GM18505 (cell line): ENCODE data around the gene DOC2A.
A peak's percentile ranks its signal among the peaks of the same experiment; 100 is the strongest.

Source experiments
- ATAC-seq: cut with Tn5 transposase; IDR thresholded peaks from one replicate; pipeline ENCODE4 v1.9.1; 2021; ENCODE audit not compliant: unreplicated experiment
- POLR2A ChIP-seq: IDR thresholded peaks from 4 replicates; pipeline ENCODE4 v1.6.1; 2011; ENCODE audit warnings: borderline replicate concordance; ENCODE audit not compliant: insufficient read depth, insufficient read length; ENCODE audit errors: extremely low read depth

DOC2A gene

DNA sequence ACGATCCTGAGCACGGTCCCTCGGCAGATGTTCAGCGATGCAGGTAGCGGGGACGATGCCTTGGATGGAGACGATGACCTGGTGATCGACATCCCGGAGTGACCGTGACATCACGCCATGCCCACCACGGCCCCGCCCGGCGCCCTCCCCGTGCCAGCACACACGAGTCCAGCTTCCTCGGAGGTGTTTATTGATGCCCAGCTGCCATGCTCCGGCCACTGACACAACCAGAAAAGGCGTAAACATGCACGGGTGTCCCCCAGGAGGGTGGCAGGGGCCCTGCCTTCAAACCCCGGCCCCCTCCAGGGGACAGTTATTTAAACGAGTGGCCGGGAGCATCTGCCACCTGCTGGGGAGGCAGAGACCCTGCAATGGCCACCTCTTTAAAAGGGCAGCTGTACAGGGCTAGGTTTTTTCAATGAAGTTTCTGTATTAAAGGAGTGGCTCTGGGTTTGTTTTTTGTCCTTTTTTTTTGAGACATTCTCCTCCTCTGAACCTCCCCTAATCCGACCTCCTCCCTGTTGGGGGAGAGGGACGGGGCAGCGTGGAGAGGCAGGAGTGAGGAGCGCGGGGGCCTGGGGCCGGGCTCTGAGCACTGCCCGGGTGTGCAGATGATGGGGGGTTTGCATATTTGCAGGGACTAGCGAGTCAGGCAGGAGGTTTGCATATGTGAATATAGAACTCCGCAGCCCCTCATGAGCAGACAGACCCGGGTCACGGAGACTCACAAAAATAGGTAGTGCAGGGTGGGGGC lies 5.3 kb downstream of the DOC2A start:
- ATAC-seq = no peak
- TF ChIP-seq POLR2A = no peak

DNA sequence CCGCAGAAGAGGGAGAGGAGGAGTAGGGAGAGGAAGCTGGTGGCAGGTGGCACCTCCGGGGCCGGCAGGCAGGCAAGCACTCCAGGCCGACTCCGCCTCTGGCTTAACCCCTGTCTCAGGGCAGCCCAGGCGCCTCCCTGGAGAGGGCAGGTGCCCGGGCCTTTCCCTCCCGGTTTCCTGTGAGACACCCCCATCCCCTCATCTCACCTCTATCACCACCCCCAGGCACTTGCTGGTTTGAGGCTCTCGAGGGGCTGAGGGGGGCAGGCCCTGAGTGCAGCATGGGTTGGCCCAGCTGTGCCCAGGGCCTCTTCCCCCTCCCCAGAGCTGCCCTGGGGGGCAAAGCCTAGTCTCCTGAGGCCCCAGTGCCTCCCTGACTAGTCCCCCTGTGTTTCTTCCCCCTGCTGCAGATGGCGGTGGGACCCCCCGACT lies 6.0 kb downstream of the DOC2A start:
- no peak for ATAC-seq
- TF ChIP-seq POLR2A = no peak

- no peak for ATAC-seq
- TF ChIP-seq POLR2A = no peak
Observed at GRCh38 chr16:30004424-30004776, 6.4 kb downstream of the DOC2A start.

DNA sequence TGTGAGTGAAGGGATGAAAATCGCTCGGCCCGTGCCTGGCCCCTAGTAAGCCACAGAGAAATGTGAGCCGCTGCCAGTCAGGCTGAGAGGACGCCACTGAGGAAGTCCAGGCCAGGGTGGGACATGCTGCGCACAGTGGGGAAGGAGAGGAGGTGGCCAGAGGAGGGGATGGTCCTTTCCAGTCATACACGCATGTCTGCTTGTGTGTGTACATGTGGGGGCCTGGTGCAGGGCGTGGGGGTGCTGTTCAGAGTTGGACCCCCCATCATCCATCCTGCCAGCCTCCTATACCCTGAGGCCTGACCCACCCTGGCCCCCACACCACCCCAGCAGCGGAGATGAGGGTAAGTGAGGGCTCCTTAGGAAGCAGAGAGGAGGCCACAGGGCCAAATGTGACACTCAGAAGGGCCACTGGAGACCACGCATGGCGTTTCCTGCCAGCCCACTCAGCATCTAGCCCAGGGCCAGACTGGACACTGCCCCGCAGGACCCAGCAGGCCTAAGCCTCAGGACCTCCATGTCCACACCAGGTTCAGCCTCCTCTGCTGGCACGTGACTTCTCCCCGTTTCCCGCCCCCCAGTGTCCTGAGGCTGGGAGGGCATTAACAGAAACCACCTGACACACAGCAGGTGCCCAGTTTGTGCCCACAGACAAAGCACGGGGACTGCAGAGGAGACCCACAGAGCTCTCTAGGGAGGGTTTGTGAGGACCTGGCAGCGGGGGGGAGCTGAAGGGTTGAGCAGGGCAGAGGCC lies 7.0 kb downstream of the DOC2A start:
- no peak for ATAC-seq
- TF ChIP-seq POLR2A = no peak

- ATAC-seq = no peak
- TF ChIP-seq POLR2A = no peak
Observed at GRCh38 chr16:30002614-30003346, 8.0 kb downstream of the DOC2A start.

DNA sequence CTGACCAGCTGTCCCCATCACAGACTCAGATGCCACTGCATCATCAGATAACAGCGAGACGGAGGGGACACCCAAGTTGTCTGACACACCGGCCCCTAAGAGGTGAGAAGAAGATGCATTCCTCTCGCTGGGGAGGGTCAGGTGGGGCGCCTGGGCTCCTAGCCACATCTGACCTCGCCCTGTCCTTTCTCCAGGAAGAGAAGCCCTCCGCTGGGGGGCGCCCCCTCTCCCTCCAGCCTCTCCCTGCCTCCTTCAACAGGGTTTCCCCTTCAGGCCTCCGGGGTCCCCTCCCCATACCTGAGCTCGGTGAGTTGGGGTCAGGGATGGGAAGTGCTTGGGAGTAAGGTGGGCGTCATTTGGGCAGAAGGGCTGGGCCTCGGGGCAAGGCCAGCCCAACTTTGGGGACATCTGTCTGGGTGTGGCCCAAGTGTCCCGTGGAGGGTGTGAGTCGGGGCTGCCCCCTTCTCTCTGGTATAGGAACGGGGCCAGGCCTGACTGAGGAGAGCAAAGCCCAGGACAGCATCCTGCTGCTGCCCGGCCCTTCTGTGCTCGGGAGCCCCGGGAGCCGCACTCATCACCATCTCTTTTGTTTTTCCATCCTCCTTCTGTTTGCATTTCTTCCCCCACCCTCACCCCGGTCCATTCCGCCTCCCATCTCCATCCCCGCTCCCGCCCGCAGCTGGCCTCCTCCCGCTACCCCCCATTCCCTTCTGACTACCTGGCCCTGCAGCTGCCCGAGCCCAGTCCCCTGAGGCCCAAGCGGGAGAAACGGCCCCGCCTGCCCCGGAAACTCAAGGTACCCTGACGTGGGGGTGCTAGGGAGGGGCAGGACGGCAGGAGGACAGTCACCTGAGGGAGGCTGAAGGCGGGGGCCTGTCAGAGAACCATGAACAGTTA lies 9.8 kb downstream of the DOC2A start:
- no peak for TF ChIP-seq POLR2A
- ATAC-seq = no peak

GRCh38 chr16:29999605-30000004 lies 11.2 kb downstream of the DOC2A start:
- no peak for ATAC-seq
- no peak for TF ChIP-seq POLR2A

GRCh38 chr16:29996766-29997250 lies 14.0 kb downstream of the DOC2A start:
- ATAC-seq = no peak
- TF ChIP-seq POLR2A = no peak

GRCh38 chr16:29995911-29996765 lies 14.7 kb downstream of the DOC2A start, which contains the start of gene INO80E:
INO80E (plus strand) TSS chr16:29996241; CDS start chr16:29996311, 70 bp downstream.
- peak; percentile 82 for TF ChIP-seq POLR2A
- ATAC-seq = peak; percentile 80

- ATAC-seq = peak; percentile 50
- peak; percentile 17 for TF ChIP-seq POLR2A
Observed at GRCh38 chr16:29995324-29995910, 15.4 kb downstream of the DOC2A start, which contains the start of gene HIRIP3. HIRIP3 (minus strand) TSS chr16:29995617; CDS start chr16:29995605, 12 bp downstream.

- ATAC-seq = peak; percentile 35
- no peak for TF ChIP-seq POLR2A
Observed at GRCh38 chr16:29994600-29995323, 16.1 kb downstream of the DOC2A start.

DNA sequence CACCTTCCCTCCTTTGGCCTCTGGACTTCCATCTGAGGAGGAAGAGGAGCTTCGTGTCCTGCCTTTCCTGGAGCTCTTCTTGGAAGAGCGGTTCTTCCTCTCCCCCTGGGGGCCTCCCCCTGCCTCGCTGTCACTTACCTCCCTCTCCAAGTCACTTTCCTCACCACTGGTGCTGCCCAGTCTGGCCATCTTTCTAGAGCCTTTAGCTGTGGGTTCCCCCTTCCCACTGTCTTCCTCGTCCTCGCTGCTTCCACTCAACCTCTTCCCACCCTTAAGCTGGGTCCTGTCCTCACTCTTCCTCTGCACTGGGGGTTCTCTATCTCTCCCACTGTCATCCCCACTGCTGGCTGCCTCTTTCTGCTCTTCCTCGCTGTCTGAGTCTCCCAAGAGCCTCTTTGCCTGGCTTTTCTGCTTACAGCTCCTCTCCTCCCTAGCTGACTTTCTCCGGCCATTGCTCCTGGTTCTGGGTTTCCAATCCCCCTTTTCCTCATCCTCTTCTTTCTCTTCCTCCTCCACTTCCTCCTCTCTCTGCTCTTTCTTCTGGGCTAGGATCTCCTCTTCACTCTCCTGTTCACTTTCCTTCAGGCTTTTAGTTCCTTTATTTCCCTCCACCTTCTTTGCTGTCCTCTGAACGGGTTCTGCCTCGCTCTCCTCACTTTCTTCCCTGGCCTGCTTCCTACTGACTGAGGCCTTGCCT lies 16.8 kb downstream of the DOC2A start:
- ATAC-seq = no peak
- TF ChIP-seq POLR2A = no peak
